GM10266 (cell line): ENCODE results near the gene ARRDC4.

ENCODE experiments used
- DNase-seq: peaks from one replicate; pipeline ENCODE4 v3.0.0; 2012; ENCODE audit errors: extremely low spot score
- TF ChIP-seq, protein P1 (sequence below): IDR thresholded peaks from 2 replicates; pipeline ENCODE4 v1.5.1; 2012; ENCODE audit warnings: mild to moderate bottlenecking, low read depth; ENCODE audit not compliant: control insufficient read depth, insufficient read depth; ENCODE audit errors: missing control alignments

Gene ARRDC4

DNA sequence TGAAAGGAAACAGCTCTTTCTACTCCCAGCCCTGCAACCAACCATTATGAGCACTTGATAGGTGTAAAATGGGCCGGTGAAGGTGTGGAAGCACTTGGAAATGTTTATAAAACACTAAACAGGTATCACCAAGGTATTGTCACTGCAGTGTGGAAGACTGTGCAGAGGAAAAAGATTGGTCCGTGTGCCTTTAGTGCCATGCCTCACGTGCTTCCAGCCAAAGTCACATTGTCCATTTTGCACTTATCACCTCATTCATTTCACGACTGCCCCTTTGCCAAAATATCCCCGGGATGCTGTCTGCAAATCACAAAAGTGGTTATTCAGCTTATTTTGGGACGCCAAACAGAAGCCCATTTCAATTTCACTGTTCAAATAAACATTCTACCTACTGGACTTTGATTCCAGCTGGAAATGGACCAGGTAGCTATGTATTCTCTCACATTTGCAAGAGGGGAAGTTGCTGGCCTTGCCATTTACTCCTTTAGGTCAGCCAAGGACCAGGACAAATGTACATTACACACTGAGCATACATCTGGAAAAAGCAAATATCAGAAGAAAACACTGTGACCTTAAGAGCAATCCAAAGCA, 58.4 kb downstream of the ARRDC4 start:
- TF ChIP-seq, protein P1, sequence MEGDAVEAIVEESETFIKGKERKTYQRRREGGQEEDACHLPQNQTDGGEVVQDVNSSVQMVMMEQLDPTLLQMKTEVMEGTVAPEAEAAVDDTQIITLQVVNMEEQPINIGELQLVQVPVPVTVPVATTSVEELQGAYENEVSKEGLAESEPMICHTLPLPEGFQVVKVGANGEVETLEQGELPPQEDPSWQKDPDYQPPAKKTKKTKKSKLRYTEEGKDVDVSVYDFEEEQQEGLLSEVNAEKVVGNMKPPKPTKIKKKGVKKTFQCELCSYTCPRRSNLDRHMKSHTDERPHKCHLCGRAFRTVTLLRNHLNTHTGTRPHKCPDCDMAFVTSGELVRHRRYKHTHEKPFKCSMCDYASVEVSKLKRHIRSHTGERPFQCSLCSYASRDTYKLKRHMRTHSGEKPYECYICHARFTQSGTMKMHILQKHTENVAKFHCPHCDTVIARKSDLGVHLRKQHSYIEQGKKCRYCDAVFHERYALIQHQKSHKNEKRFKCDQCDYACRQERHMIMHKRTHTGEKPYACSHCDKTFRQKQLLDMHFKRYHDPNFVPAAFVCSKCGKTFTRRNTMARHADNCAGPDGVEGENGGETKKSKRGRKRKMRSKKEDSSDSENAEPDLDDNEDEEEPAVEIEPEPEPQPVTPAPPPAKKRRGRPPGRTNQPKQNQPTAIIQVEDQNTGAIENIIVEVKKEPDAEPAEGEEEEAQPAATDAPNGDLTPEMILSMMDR: no peak

More for the DNA sequence above, 58.4 kb downstream of the ARRDC4 start:
- DNase-seq: no peak
